DMS 273 treated with DMSO at 0.1 percent for 48 hours (cell line): Measurements from ENCODE around the gene TRIM29.

Source experiments
- DNase-seq: peaks from one replicate; lab custom pipeline; 2025; lab: John Stamatoyannopoulos, UW

TRIM29 gene

GRCh38 chr11:120139316-120140069, 1.6 kb upstream of the TRIM29 start:
- no peak for DNase-seq

GRCh38 chr11:120137187-120137610, 714 bp downstream of the TRIM29 start:
- DNase-seq: no peak

DNA sequence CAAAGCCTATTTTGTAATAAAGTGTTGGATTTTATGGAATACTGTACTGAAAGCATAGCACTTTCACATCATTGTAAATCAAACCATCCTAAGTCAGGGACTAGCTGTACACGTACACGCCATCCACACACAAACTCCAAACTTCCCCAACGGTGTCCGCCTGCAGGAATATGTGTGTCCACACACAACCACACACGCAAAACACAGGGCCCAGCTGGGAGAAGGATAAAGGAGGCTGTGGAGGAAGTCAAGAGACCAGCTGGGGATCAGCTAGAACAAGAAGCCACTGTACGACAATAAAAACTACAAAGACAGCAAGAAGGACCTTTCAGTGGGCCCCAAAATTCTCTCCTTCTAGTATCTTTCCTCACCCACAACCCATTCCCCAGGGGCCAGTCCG, 1.6 kb downstream of the TRIM29 start:
- no peak for DNase-seq

GRCh38 chr11:120135838-120136237, 2.1 kb downstream of the TRIM29 start:
- no peak for DNase-seq

GRCh38 chr11:120134931-120135228, 3.0 kb downstream of the TRIM29 start:
- DNase-seq: no peak

DNA sequence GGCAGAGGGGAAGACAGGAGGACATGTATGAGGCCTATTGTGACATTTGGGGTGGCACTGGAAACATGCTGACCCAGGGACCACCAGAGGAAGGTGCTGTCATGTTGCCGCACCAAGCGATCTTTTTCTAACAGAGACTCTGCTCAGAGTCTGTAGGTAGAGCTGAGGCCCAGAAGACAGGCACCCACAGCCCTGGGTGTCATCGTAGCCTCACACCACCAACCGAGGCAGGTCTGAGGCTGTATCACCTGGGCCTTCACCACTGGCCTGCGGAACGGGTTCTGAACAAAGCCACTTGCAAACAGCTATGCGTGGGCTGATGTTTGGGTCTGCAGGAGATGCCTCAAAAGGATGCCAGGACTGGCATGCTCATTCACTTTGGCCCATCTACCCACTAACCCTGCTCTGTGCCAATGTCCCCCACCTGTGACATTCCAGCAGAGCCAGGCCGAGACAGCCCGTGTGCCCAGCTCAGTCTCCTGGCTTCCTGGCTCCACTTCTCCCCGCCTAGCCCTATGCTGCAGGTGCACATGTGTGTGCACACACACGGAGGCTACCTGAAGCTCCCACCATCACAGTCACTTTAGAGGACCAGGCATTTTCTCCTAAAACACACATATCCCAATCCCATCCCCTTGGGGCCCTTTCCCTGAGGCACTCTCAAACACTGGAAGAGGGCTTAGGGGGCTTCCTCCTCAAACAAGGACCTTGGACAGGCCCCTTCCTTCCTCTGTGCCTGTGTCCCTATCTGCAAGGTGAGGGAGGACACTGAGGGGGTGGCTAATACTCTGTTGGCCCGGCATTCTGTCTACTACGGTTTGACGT, 3.6 kb downstream of the TRIM29 start:
- no peak for DNase-seq

DNA sequence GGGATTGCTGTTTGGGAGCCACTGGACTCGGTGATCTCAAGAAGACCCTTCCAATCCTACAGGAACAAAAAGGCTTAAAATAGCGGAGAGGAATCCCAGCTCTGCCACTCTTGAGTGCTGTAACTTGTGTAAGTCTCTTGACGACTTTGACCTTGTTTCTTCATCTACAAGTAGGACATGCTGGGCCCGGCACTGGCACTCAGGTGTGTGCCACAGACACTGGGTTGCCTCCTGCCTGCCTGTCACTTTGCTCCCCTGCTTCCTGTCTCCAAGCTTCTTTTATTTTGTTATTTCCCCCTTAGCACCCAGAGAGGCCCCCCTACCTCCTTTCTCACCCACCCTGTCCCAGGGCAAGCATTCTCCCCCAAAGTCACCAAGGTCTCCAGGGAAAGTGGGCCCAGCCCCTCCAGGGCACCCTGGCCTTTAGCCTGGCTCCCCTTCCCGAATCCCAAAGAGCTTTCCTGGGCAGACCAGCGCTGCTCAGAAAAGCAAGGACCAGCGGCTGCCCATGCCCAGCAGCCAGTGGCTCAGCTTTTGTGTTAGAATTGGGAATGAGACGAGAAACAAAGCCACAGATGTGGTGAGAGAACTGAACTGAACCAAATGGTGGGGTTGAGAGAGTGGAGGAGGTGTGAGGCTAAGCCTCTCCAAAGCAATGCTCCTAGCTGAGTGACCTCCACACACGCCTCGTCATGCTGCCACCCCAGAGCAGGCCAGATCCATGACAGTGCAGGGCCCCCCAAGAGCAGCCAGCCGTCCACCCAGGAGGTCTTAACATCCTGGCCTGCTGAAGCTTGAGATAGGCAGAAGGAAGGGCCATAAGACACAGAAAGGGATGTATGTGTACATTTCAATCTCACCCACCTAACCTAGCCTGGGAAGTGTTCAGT, 4.5 kb downstream of the TRIM29 start:
- no peak for DNase-seq

DNA sequence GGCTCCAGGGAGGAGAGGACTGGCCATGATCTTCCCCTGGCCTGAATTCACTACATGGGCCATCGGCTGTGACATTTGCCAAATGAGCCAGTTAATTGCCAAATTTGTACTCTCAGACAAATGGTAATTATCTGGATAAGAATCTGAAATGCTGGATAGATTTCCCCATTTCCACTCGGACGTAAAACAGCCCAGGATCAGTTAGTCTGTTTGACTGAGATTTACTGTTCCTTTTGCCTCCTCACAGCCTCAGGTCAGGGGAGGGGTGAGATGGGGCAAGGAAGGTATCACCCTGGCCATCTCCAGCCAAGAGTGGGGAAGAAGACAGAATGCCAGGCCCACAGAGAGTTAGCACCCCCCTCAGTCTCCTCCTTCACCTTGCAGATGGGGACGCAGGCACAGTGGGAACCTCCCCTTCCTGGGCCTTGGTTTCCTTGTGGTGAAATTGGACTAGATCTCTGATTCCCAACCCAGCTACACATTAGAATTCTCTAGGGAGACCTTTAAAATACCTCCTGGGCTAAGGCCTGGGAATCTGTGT, 5.2 kb downstream of the TRIM29 start:
- no peak for DNase-seq

DNA sequence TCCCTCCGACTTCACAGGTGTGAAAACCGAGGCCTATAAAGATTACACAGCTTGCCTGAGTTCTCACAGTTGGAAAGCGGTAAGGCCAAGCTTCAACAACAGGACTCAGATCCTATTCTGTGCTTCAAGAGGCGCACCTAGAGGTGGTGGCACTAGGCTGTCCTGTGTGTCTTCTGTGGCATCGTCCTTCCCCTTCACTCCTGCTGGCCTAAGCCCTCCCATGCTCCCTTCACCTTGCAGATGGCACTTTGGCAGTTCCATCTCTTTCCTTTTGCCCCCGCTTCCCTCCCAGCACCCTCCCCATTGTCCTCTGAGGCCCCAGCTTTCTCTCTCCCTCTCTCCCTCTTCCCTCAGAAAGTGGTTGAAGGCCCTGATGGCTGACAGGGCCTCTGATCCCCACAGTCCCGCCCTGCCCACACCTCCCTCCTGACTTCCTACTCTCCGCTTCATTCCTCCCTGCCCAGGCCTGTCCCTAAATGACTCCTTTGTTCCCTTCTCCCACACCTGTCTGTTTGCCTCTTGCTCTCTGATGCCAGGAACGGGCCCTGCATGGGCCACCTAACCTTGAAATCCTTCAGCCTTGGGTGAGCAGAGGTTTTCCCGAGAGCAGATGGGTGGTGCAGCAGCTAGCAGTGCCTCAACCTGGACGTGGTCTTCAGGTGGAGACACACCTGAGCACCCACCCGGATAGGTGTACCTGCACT, 5.8 kb downstream of the TRIM29 start:
- DNase-seq: no peak

GRCh38 chr11:120130991-120131760, 6.7 kb downstream of the TRIM29 start:
- DNase-seq: no peak

DNA sequence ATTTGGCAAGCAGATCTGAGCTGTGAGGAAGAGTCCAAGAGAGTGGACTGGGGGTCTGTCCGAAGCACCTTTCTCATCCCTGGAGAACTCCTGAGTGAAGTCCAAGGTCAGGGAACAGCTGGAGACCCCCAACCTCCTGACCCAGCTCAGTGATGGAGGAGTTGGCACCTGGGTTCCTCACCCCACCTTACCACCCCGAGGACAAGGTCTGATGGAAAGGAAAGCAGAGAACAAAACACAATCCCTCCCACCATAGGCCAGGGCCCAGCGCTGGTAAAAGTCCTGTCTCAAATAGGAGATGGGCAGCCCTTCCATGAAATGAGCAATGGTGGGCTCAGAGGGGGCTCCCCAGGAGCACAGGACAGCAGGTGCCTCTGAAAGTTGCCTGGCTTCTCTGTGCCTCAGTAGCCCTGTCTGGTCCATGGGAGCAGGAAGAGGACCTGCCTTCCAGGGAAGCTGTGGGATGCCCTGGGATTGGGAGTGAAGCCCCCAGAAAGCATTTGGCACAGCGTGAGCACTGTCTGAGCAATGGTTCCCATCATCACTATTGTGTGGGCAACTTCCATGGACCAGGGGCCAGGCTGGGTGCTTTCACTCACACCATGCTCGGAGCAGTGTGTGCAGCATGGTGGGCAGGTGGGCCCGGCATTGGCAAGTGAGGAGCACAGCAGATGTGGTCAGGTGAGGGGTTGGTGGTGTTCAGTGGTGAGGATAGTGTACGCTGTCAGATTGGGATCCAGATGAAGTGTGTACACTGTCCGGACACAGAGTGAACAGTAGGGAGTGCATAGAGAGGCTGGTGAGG, 7.5 kb downstream of the TRIM29 start:
- DNase-seq: no peak

GRCh38 chr11:120129570-120129969, 8.3 kb downstream of the TRIM29 start:
- DNase-seq: no peak

DNA sequence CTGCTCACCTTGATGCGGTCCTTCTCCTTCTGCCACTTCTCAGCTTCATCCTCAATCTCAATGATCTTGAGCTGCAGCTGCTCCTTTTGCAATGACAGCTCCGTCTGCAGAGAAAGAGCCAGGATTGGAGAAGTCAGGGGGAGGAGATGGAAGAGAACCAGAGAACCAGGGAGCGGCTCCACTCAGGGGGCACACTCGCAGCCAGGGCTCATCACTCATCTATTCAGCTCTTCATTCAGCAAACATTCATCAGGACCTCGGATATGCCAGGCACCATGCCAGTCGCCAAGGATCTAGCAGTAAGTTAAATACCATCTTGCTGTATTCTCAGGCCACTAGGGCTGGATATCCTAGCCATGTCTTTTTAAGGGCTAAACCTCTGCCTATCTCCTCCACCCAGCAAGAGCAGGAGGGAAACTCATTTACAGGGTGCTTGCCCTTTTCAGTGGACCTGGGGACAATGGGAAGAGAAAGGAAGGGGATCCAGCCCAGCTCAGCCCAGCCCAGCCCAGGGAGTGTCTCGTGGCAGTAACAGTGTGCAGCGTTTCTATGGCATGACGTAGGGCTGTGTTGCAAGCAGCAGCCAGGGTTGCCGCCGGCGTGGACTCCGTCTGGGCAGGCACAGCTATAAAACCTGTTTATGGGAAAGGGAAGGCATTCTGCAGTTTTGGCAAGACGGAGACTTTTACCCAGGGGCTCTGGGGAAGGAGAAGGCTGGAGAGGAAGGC, 9.4 kb downstream of the TRIM29 start:
- no peak for DNase-seq

GRCh38 chr11:120127236-120127635, 10.7 kb downstream of the TRIM29 start:
- DNase-seq: no peak

- no peak for DNase-seq
Measured at GRCh38 chr11:120126620-120127019, 11.3 kb downstream of the TRIM29 start.

- DNase-seq: no peak
Measured at GRCh38 chr11:120125509-120125908, 12.4 kb downstream of the TRIM29 start.

DNA sequence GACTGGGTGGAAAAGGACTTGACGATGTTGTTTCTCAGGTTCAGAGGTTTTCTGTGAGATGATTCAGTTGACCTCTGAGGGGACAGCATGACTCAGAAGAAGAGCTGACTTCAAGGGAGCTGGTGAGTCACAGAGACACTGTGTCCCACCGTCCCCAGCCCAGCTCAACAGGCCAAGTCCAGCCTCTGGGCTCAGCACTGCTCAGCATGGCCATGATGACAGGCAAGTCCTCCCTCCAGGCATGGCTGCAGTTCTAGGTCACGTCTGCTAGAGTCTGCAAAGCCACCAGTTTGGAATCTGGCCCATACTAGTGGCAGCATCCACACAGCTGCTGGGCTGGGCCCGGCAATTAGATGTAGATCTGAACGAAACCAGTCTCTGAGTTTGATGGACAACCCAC, 12.9 kb downstream of the TRIM29 start:
- DNase-seq: no peak

DNA sequence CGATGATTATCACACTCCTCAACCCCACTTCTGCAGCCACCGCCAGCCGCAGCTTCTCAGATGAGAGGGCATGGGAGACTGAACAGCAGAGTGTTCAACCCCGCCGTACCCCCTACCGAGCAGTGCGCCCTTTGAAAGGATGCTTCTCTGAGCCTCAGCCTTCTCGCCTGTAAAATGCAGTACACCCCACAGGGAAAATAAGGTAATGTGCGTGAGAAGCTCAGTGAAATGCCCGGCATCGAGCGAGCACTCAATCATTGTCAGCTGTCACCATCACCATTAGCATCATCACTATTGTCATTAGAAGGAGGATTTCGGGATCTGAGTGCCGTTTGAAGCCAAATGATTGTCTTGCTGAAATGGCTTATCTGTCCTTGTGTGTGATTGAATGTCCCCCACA, 13.6 kb downstream of the TRIM29 start:
- DNase-seq: no peak

DNA sequence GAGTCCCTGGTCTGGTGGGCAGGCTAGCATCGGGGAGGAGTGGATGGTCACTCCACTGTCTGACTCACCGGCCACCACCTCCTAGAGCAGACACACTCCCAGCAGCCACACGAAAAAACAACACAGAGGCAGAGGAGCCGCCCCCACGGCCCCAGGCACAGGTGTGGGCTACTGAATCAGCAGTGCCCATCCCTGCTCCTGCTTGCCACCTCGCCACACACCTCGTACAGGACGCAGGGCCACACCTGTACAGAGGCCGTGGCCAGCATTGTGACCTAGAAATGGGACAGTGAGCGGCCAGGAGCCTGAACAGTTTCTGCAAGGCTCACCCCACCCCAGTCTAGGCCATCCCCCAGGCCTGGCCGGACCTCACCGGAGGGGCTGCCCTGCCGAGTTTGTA, 14.0 kb downstream of the TRIM29 start:
- DNase-seq: no peak
